ENCODE results near the gene MRPL24. TPM values are rescaled to one million over a fixed set of nuclear protein-coding genes. Genes with fewer than 3 reads are reported as not detected.

MRPL24 gene
- 263 and 271 TPM in 2 replicates for total RNA-seq (2014; rRNA removed; shearing (Covaris generic))

DNA sequence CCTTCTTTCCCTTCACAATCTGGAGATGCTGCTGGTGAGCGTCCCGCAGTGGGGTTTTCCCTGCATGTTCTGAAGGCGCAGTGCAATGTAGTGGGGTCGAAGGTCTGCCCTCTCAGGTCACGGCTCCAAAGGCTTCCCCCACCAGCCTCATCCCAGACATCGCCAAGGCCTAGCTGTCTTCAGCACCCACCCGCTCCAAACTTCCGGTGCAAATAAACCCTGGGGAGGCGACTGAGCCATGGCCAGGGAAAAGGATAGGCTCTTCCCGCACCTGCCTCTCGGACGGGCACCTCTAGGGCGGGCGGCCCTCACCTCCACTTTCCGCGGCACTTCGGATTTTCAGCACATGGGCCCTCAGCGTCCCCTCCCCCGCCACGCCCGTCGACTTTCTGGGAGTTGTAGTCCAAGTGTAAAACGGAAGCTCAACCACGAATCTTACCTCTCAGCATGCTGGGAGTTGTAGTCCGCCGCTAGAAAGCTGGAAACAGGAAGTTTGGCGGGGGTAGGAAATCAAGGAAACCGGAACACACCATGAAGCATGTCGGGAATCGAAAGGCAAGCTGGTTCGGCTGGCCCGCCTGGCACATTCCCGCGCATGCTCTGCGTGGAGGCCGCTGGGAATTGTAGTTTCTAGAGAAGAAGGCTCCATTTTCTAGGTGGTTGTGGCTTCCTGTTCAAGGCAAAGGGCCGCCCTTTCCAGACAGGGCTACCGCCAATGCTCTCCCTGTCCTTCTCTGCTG, at the start of gene MRPL24:
Gene MRPL24 (minus strand): TSS at position 348 of the 740 bp plus-strand sequence. CDS start 2,384 bp downstream, outside the sequence.

DNA sequence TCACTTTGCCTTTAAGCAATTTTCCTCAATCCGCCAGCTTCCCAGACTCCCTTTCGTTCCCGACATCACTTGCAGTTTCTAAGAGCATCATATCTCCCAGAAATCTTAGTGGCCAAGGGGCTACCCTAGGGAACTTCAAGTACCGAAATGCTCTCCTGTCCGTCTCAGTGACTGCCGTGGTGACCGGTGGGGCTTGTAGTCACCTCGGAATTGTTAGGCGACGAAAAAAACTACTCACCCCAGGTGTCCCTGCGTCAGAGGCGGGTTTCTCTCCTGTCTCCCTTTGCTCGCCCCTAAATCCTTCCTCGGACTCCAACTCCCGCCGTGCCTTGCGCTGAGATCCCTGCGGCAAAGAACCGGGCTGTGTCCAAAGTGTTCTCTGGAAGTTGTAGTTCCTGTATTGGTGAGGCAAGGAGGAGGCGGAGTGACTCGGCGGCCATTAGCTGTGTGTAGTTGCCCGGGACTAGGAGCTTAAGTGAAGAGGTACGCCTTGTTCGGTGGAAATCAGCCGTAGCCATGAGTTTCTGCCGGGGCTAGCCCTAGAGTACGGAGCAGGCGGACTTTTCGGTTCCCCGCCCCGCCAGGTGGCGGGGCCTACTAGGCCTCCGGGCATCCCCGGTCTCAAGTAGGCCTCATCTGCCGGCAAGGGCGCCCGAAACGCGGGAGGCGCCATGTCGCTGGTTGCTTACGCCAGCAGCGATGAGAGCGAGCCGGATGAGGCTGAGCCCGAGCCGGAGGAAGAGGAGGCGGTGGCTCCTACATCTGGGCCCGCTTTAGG, 26.4 kb upstream of the MRPL24 start, which contains the start of gene PRCC:
Gene PRCC (plus strand): TSS at position 435 of the 778 bp plus-strand sequence. CDS start 237 bp downstream, at position 672.

DNA sequence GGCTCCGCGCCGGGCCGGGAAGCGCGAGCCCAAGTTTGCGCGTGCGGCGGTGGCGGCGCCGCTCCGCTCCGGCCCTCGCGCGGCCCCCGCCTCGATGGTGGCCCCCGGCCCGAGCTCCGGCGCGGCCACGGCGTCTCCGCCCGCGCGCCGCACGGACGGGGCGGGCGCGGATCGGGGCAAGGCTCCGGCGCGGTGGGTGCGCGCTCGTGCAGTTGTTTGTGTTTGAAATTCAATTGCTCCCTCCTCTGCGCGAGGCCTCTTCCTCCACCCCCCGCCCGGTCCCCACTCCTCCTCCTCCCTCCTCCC, 10.5 kb upstream of the MRPL24 start, which contains the start of gene HDGF:
Gene HDGF (minus strand): TSS at position 225 of the 306 bp plus-strand sequence. CDS start 246 bp downstream, outside the sequence.

DNA sequence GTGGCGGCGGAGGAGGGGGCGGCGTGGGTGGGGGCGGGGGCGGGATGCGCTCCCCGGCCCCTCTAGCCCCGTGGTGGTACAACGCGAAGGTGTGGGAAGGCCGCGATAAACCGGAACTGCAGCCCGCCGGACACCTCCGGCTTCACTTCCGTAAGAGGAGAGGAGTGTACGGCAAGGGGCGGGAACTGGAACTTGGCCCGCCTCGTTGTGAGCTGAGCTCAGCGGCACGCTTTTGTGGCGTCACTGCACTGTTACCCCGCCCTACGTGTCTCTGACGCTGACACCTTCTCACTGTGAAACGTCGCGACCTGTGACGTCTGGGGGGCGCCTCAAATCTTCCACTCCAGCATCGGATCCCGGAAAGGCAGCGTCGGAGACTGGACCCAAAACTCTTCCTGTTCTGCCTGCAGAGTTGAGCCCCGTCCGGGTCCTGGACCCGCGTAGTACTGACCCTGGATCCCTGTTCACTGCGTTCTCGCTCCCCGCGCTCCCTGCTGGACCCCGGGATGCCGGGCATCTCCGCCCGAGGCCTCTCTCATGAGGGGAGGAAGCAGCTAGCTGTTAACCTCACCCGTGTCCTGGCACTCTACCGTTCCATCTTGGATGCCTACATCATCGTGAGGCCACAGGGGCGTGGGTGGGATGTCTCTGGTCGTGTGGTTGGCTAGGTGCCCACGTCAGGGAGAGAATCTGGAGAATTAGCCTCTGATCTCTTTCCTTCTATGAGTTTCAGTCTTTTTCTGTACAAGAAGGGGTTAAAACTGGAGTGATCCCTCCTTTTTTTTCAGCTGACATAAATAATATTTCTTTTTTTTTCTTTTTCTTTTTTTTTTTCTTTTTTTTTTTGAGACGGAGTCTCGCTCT, 12.1 kb downstream of the MRPL24 start, which contains the start of gene ISG20L2:
Gene ISG20L2 (minus strand): TSS at position 168 of the 864 bp plus-strand sequence. CDS start 1,114 bp downstream, outside the sequence.

DNA sequence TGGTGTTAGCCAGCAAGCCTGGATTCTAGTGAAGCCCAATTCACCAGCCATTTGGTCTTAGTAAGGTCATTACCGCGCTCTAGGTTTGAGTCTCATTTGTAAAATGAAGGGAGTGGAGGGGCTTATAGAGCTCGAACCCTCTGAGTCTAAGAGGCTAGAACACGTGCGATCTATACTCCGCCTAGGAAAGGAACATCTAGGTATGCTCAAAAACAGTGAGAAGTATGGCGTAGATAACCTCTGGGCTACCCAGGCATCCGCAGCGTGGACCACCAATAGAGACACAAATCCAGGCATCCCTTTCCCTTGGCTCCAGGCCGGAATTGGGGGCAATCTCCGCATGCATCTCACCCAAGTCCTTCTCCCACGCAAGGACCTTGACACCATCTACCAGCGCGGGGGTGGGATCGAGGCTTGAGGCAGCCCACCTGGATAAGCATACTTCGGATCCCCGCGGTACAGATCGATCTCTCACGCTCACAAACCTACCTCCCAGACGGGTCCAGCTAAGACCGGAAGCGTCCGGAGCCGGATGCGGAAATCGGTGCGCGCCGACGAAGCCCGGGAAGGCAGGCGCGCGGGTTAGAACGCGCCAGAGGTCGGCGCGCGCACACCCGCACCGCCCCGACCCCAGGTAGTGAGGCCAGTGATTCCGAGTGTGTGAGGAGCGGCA, 12.8 kb downstream of the MRPL24 start, which contains the start of gene METTL25B:
Gene METTL25B (plus strand): TSS at position 544 of the 673 bp plus-strand sequence. CDS start 636 bp downstream, outside the sequence.

DNA sequence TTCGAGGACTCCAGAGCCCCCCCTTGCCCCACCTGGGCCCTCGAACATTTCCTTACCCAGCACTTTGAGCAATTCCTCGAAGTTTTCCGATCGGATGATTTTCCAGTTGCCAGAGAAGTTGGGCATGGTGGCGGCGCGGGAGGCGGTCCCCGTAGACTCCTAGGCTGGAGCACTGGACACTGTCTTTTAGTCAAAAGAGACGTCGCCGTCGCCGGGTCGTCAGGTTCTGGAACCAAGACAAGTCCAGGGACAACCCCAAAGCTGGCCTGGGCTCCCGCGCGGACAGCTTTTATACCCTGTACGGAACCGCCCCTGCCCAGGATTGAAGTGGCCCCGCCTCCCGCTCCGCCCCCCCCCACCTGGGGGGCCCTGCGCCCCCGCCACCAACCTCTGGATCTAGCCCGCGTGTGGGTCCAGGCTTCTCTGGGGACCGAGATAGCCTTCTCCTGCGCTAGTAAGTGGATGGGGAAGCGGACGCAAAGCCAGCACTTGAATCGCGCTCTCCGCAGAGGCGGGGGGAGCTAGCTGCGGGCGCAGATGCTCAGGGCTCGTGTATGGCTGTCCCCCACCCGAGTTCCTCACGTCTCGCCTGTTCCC, 35.5 kb downstream of the MRPL24 start, which contains the start of gene CRABP2:
Gene CRABP2 (minus strand): TSS at position 263 of the 597 bp plus-strand sequence. CDS start 137 bp downstream, at position 126.

Other genes starting within 250 kb of the MRPL24 start
- 23.1 and 26.2 TPM in 2 replicates for gene MEF2D, start 240.3 kb downstream of the MRPL24 start, total RNA-seq (2014; rRNA removed; shearing (Covaris generic))
- 99.3 and 101 TPM in 2 replicates for gene IQGAP3, start 168.5 kb downstream of the MRPL24 start, total RNA-seq (2014; rRNA removed; shearing (Covaris generic))
- gene TTC24, start 161.4 kb downstream of the MRPL24 start, total RNA-seq (2014; rRNA removed; shearing (Covaris generic)): not detected in 2 replicates
- 215 and 218 TPM in 2 replicates for gene NAXE, start 149.3 kb downstream of the MRPL24 start, total RNA-seq (2014; rRNA removed; shearing (Covaris generic))
- 101 and 103 TPM in 2 replicates for gene GPATCH4, start 139.6 kb downstream of the MRPL24 start, total RNA-seq (2014; rRNA removed; shearing (Covaris generic))
- gene HAPLN2, start 121.7 kb downstream of the MRPL24 start, total RNA-seq (2014; rRNA removed; shearing (Covaris generic)): not detected in 2 replicates
- gene BCAN, start 99.0 kb downstream of the MRPL24 start, total RNA-seq (2014; rRNA removed; shearing (Covaris generic)): not detected in 2 replicates
- gene NES, start 63.7 kb downstream of the MRPL24 start, total RNA-seq (2014; rRNA removed; shearing (Covaris generic)): 47.5 and 50.1 TPM in 2 replicates
- gene CRABP2, start 35.5 kb downstream of the MRPL24 start, total RNA-seq (2014; rRNA removed; shearing (Covaris generic)): 1.8 and 2.6 TPM in 2 replicates
- gene METTL25B, start 12.6 kb downstream of the MRPL24 start, total RNA-seq (2014; rRNA removed; shearing (Covaris generic)): 28.6 and 47.5 TPM in 2 replicates
- 44.0 and 46.3 TPM in 2 replicates for gene ISG20L2, start 12.3 kb downstream of the MRPL24 start, total RNA-seq (2014; rRNA removed; shearing (Covaris generic))
- 661 and 664 TPM in 2 replicates for gene HDGF, start 10.6 kb upstream of the MRPL24 start, total RNA-seq (2014; rRNA removed; shearing (Covaris generic))
- 71.5 and 86.6 TPM in 2 replicates for gene PRCC, start 26.4 kb upstream of the MRPL24 start, total RNA-seq (2014; rRNA removed; shearing (Covaris generic))
- 1.0 and 1.8 TPM in 2 replicates for gene SH2D2A, start 75.8 kb upstream of the MRPL24 start, total RNA-seq (2014; rRNA removed; shearing (Covaris generic))
- gene INSRR, start 118.0 kb upstream of the MRPL24 start, total RNA-seq (2014; rRNA removed; shearing (Covaris generic)): 0.05 TPM in 1 of 2 replicates, not detected in the other
- gene NTRK1, start 119.8 kb upstream of the MRPL24 start, total RNA-seq (2014; rRNA removed; shearing (Covaris generic)): 0.91 and 1.1 TPM in 2 replicates
- gene PEAR1, start 152.6 kb upstream of the MRPL24 start, total RNA-seq (2014; rRNA removed; shearing (Covaris generic)): 0.49 and 1.7 TPM in 2 replicates
- gene LRRC71, start 179.5 kb upstream of the MRPL24 start, total RNA-seq (2014; rRNA removed; shearing (Covaris generic)): not detected in 2 replicates